GM23338 (cell line): ENCODE measurements around the gene ALKBH8. TPM values are rescaled to one million over a fixed set of nuclear protein-coding genes. Genes with fewer than 3 reads are reported as not detected.

Source experiments
- ATAC-seq: fragments of 200-7000 bp; cut with Tn5 transposase; 3 replicates; pipeline ENCODE4 v1.9.1; 2020
- DNase-seq: peaks from one replicate; pipeline ENCODE4 v3.0.0-alpha.2; 2015; ENCODE audit warnings: low spot score
- H2AFZ ChIP-seq: fragments of 200-600 bp; sonication (generic); 2 replicates; pipeline ENCODE4 v1.8.0; 2016; ENCODE audit warnings: antibody characterized with exemption, mild to moderate bottlenecking, moderate library complexity
- H3F3A ChIP-seq: fragments of 200-600 bp; sonication (generic); replicated peaks from 2 replicates; pipeline ENCODE4 v1.8.0; 2017; ENCODE audit warnings: antibody characterized with exemption, mixed run types, low read depth
- H3K27ac ChIP-seq: fragments of 200-600 bp; sonication (generic); 2 replicates; pipeline ENCODE4 v1.6.1; 2016; ENCODE audit warnings: low read depth
- H3K27me3 ChIP-seq: fragments of 200-600 bp; sonication (generic); 2 replicates; pipeline ENCODE4 v1.8.0; 2016; ENCODE audit warnings: mild to moderate bottlenecking, mixed run types, moderate library complexity; ENCODE audit not compliant: insufficient read depth
- H3K36me3 ChIP-seq: fragments of 200-600 bp; sonication (generic); 2 replicates; pipeline ENCODE4 v1.8.0; 2016; ENCODE audit warnings: mild to moderate bottlenecking; ENCODE audit not compliant: insufficient read depth
- H3K4me1 ChIP-seq: fragments of 200-600 bp; sonication (generic); 2 replicates; pipeline ENCODE4 v1.8.0; 2016; ENCODE audit warnings: mild to moderate bottlenecking, moderate library complexity; ENCODE audit not compliant: insufficient read depth
- H3K4me2 ChIP-seq: fragments of 200-600 bp; sonication (generic); 2 replicates; pipeline ENCODE4 v1.7.1; 2017; ENCODE audit warnings: mixed run types
- H3K4me3 ChIP-seq: fragments of 200-600 bp; sonication (generic); 2 replicates; pipeline ENCODE4 v1.6.1; 2016; ENCODE audit warnings: mixed run types
- H3K79me2 ChIP-seq: fragments of 200-600 bp; sonication (generic); replicated peaks from 2 replicates; pipeline ENCODE4 v1.8.0; 2017; ENCODE audit warnings: mild to moderate bottlenecking; ENCODE audit not compliant: insufficient read depth
- H3K9me2 ChIP-seq: fragments of 200-600 bp; sonication (generic); 2 replicates; pipeline ENCODE4 v1.8.0; 2017; ENCODE audit not compliant: insufficient read depth
- H4K20me1 ChIP-seq: fragments of 200-600 bp; sonication (generic); replicated peaks from 2 replicates; pipeline ENCODE4 v1.8.0; 2017; ENCODE audit warnings: mild to moderate bottlenecking; ENCODE audit not compliant: insufficient read depth
- H3K27ac Mint-ChIP-seq: 2 replicates; pipeline ENCODE4 v1.8.0; 2020; ENCODE audit warnings: inconsistent platforms, mild to moderate bottlenecking, moderate library complexity, mixed read lengths
- H3K27me3 Mint-ChIP-seq: 3 replicates; pipeline ENCODE4 v1.8.0; 2022; ENCODE audit warnings: low read depth, mild to moderate bottlenecking, moderate library complexity, mixed read lengths, inconsistent platforms; ENCODE audit not compliant: insufficient read depth, poor library complexity
- H3K36me3 Mint-ChIP-seq: 3 replicates; pipeline ENCODE4 v1.8.0; 2021; ENCODE audit warnings: low read depth, mild to moderate bottlenecking, inconsistent platforms, moderate library complexity, mixed read lengths
- H3K4me1 Mint-ChIP-seq: 3 replicates; pipeline ENCODE4 v1.8.0; 2020; ENCODE audit warnings: mild to moderate bottlenecking, inconsistent platforms, mixed read lengths
- H3K4me3 Mint-ChIP-seq: 3 replicates; pipeline ENCODE4 v1.8.0; 2021; ENCODE audit warnings: moderate library complexity, mild to moderate bottlenecking, inconsistent platforms, mixed read lengths
- H3K9me3 Mint-ChIP-seq: 3 replicates; pipeline ENCODE4 v1.8.0; 2020; ENCODE audit warnings: moderate library complexity, mild to moderate bottlenecking, inconsistent platforms, mixed read lengths
- CREB1 ChIP-seq: fragments of 250-450 bp; sonication (Bioruptor Pico); IDR thresholded peaks from 2 replicates; pipeline ENCODE4 v1.5.0; 2020; ENCODE audit warnings: low read depth, mild to moderate bottlenecking, moderate library complexity
- ETS1 ChIP-seq: IDR thresholded peaks from 2 replicates; pipeline ENCODE4 v1.6.1; 2016; ENCODE audit warnings: antibody characterized with exemption
- EZH2 ChIP-seq: fragments of 200-600 bp; sonication (generic); IDR thresholded peaks from one replicate; pipeline ENCODE4 v1.8.0; 2017; ENCODE audit warnings: antibody characterized with exemption, mild to moderate bottlenecking, low read depth; ENCODE audit not compliant: unreplicated experiment
- EZH2phosphoT487 ChIP-seq: fragments of 200-600 bp; sonication (generic); IDR thresholded peaks from one replicate; pipeline ENCODE4 v1.8.1; 2018; ENCODE audit warnings: antibody characterized with exemption; ENCODE audit not compliant: unreplicated experiment
- JUNB ChIP-seq: IDR thresholded peaks from one replicate; pipeline ENCODE4 v1.6.1; 2016; ENCODE audit warnings: antibody characterized with exemption; ENCODE audit not compliant: unreplicated experiment
- NANOG ChIP-seq: IDR thresholded peaks from 2 replicates; pipeline ENCODE4 v1.6.1; 2016; ENCODE audit warnings: antibody characterized with exemption, borderline replicate concordance
- POLR2AphosphoS5 ChIP-seq: IDR thresholded peaks from 2 replicates; pipeline ENCODE4 v1.6.1; 2016; ENCODE audit warnings: antibody characterized with exemption, low read depth
- REST ChIP-seq: IDR thresholded peaks from one replicate; pipeline ENCODE4 v1.6.1; 2018; ENCODE audit warnings: antibody characterized with exemption; ENCODE audit not compliant: unreplicated experiment
- STAT1 ChIP-seq: IDR thresholded peaks from one replicate; pipeline ENCODE4 v1.6.1; 2016; ENCODE audit warnings: antibody characterized with exemption; ENCODE audit not compliant: unreplicated experiment
- ZNF114 ChIP-seq: fragments of 250-450 bp; sonication (Bioruptor Pico); IDR thresholded peaks from 2 replicates; pipeline ENCODE4 v1.5.0; 2020; ENCODE audit warnings: mild to moderate bottlenecking, moderate library complexity
- ZNF331 ChIP-seq: fragments of 250-450 bp; sonication (Bioruptor Pico); IDR thresholded peaks from 2 replicates; pipeline ENCODE4 v1.5.0; 2020; ENCODE audit warnings: low read depth, mild to moderate bottlenecking, moderate library complexity
- polyA plus RNA-seq: library from polyadenylated mRNA; unstranded; fragments of >200 nt; fragmentation: Nextera tagmentation; extraction: Ambion mirVana; gene quantifications from 2 replicates; pipeline ENCODE4 v1.2.1, GENCODE V29; 2016
- total RNA-seq: library from RNA; depleted of rRNA; stranded (reverse); fragments of >200 nt; shearing (Covaris generic); gene quantifications from 2 replicates; pipeline ENCODE4 v1.2.3, GENCODE V29; 2014
- TF ChIP-seq, protein P1 (sequence below): fragments of 250-450 bp; sonication (Bioruptor Pico); IDR thresholded peaks from 2 replicates; pipeline ENCODE4 v1.5.0; 2020; ENCODE audit warnings: mild to moderate bottlenecking, moderate library complexity

ALKBH8 gene
- total and polyA plus RNA-seq, 2 experiments from 2014 or later: 8.9 to 14.2 TPM

GRCh38 chr11:107504981-107505380 is 60.6 kb downstream of the ALKBH8 start:
- Histone ChIP-seq H3K27me3 (no peaks in the 10 kb centered on the region), H3K9me2 (0 out of 2 replicates have a peak, but pooled peaks cover 3% of the 10 kb centered on the region), H3K27ac (no peak overlapping the region), H2AFZ (no peak overlapping the region), H3K4me2 (no peak overlapping the region), H4K20me1 (no peaks in the 10 kb centered on the region), H3K79me2 (no peaks in the 10 kb centered on the region), H3F3A (no peaks in the 10 kb centered on the region), H3K36me3 (peaks cover 18% of the 10 kb centered on the region), H3K4me3 (no peak overlapping the region), H3K4me1 (no peaks in the 10 kb centered on the region)
- Mint-ChIP-seq H3K9me3 (peaks cover 16% of the 10 kb centered on the region), H3K27ac (no peak overlapping the region), H3K36me3 (peaks cover 49% of the 10 kb centered on the region), H3K4me3 (no peak overlapping the region), H3K4me1 (no peaks in the 10 kb centered on the region), H3K27me3 (no peaks in the 10 kb centered on the region)
- no peak for TF ChIP-seq NANOG
- TF ChIP-seq, protein P1, sequence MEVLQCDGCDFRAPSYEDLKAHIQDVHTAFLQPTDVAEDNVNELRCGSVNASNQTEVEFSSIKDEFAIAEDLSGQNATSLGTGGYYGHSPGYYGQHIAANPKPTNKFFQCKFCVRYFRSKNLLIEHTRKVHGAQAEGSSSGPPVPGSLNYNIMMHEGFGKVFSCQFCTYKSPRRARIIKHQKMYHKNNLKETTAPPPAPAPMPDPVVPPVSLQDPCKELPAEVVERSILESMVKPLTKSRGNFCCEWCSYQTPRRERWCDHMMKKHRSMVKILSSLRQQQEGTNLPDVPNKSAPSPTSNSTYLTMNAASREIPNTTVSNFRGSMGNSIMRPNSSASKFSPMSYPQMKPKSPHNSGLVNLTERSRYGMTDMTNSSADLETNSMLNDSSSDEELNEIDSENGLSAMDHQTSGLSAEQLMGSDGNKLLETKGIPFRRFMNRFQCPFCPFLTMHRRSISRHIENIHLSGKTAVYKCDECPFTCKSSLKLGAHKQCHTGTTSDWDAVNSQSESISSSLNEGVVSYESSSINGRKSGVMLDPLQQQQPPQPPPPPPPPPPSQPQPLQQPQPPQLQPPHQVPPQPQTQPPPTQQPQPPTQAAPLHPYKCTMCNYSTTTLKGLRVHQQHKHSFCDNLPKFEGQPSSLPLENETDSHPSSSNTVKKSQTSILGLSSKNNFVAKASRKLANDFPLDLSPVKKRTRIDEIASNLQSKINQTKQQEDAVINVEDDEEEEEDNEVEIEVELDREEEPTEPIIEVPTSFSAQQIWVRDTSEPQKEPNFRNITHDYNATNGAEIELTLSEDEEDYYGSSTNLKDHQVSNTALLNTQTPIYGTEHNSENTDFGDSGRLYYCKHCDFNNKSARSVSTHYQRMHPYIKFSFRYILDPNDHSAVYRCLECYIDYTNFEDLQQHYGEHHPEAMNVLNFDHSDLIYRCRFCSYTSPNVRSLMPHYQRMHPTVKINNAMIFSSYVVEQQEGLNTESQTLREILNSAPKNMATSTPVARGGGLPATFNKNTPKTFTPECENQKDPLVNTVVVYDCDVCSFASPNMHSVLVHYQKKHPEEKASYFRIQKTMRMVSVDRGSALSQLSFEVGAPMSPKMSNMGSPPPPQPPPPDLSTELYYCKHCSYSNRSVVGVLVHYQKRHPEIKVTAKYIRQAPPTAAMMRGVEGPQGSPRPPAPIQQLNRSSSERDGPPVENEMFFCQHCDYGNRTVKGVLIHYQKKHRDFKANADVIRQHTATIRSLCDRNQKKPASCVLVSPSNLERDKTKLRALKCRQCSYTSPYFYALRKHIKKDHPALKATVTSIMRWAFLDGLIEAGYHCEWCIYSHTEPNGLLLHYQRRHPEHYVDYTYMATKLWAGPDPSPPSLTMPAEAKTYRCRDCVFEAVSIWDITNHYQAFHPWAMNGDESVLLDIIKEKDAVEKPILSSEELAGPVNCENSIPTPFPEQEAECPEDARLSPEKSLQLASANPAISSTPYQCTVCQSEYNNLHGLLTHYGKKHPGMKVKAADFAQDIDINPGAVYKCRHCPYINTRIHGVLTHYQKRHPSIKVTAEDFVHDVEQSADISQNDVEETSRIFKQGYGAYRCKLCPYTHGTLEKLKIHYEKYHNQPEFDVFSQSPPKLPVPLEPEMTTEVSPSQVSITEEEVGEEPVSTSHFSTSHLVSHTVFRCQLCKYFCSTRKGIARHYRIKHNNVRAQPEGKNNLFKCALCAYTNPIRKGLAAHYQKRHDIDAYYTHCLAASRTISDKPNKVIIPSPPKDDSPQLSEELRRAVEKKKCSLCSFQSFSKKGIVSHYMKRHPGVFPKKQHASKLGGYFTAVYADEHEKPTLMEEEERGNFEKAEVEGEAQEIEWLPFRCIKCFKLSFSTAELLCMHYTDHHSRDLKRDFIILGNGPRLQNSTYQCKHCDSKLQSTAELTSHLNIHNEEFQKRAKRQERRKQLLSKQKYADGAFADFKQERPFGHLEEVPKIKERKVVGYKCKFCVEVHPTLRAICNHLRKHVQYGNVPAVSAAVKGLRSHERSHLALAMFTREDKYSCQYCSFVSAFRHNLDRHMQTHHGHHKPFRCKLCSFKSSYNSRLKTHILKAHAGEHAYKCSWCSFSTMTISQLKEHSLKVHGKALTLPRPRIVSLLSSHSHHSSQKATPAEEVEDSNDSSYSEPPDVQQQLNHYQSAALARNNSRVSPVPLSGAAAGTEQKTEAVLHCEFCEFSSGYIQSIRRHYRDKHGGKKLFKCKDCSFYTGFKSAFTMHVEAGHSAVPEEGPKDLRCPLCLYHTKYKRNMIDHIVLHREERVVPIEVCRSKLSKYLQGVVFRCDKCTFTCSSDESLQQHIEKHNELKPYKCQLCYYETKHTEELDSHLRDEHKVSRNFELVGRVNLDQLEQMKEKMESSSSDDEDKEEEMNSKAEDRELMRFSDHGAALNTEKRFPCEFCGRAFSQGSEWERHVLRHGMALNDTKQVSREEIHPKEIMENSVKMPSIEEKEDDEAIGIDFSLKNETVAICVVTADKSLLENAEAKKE (CRISPR knock-in tag): no peak
- no peak for TF ChIP-seq ZNF331 (CRISPR knock-in tag)
- no peak for TF ChIP-seq ZNF114 (CRISPR knock-in tag)
- DNase-seq: no peak
- no peak for ATAC-seq

DNA sequence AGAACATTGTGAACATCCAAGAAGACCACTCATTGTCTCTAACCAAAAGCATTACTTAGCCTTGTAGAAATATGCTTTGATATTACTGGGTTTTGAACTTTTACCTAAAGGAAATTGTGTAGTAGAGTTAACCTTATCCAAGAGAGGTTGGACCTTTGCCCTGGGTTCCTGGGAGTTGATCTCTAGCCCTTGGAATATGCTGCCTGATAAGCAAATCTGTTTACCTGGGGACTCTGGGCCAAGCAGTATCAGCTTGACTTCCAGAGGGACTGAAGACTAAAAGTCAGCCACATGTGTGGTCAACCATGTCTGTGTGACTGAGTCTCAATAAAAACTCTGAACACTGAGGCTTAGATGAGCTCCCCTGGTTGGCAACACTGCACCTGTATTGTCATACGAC is 63.8 kb downstream of the ALKBH8 start:
- H3K27ac Mint-ChIP-seq: no peak overlapping the region
- peaks cover 20% of the 10 kb centered on the region for H3K9me3 Mint-ChIP-seq
- H3K36me3 Mint-ChIP-seq: peaks cover 53% of the 10 kb centered on the region
- H4K20me1 ChIP-seq: no peaks in the 10 kb centered on the region
- H3K27ac ChIP-seq: no peak overlapping the region
- no peak overlapping the region for H3K4me3 ChIP-seq
- no peaks in the 10 kb centered on the region for H3K27me3 ChIP-seq
- no peak overlapping the region for H2AFZ ChIP-seq
- H3F3A ChIP-seq: no peaks in the 10 kb centered on the region
- peaks cover 18% of the 10 kb centered on the region for H3K36me3 ChIP-seq
- H3K4me3 Mint-ChIP-seq: no peak overlapping the region
- H3K27me3 Mint-ChIP-seq: no peaks in the 10 kb centered on the region
- H3K4me1 Mint-ChIP-seq: no peaks in the 10 kb centered on the region
- 0 out of 2 replicates have a peak, but pooled peaks cover 3% of the 10 kb centered on the region for H3K9me2 ChIP-seq
- ATAC-seq (no peak), DNase-seq (no peak)
- no peaks in the 10 kb centered on the region for H3K79me2 ChIP-seq
- H3K4me2 ChIP-seq: no peak overlapping the region
- H3K4me1 ChIP-seq: no peaks in the 10 kb centered on the region
- TF ChIP-seq CREB1 (CRISPR knock-in tag) (no peak), ETS1 (no peak), REST (no peak), ZNF114 (CRISPR knock-in tag) (no peak), POLR2AphosphoS5 (no peak), EZH2phosphoT487 (no peak), EZH2 (no peak), JUNB (no peak), STAT1 (no peak), NANOG (no peak)
